Duodenal mucosa (tissue), 2 donors: ENCODE measurements around the gene MARCHF6.

Experiments used
- H3K27ac ChIP-seq: one replicate; pipeline ENCODE4 v1.7.0; 2013; ENCODE audit warnings: low read depth, low read length
- H3K27me3 ChIP-seq, 2 donors: one replicate each; pipeline ENCODE4 v1.7.0; 2013; ENCODE audit warnings: low read length in 2 of 2, control low read depth in 1 of 2; ENCODE audit not compliant: insufficient read depth in 2 of 2, control insufficient read depth in 1 of 2
- H3K36me3 ChIP-seq, 2 donors: one replicate each; pipeline ENCODE4 v1.7.0; 2013; ENCODE audit warnings: low read length in 2 of 2, control low read depth in 1 of 2; ENCODE audit not compliant: insufficient read depth in 2 of 2, control insufficient read depth in 1 of 2
- H3K4me1 ChIP-seq, 2 donors: one replicate each; pipeline ENCODE4 v1.7.0; 2013; ENCODE audit warnings: low read length in 2 of 2, control low read depth in 1 of 2; ENCODE audit not compliant: insufficient read depth in 2 of 2, control insufficient read depth in 1 of 2
- H3K4me3 ChIP-seq, 2 donors: one replicate each; pipeline ENCODE4 v1.7.0; 2013; ENCODE audit warnings: low read length in 2 of 2, low read depth in 1 of 2
- H3K9ac ChIP-seq, 2 donors: one replicate each; pipeline ENCODE4 v1.7.0; 2013; ENCODE audit warnings: low read length in 2 of 2, low read depth in 1 of 2
- H3K9me3 ChIP-seq, 2 donors: one replicate each; pipeline ENCODE4 v1.7.0; 2013; ENCODE audit warnings: low read length in 2 of 2, control low read depth in 1 of 2; ENCODE audit not compliant: control insufficient read depth in 1 of 2

Gene MARCHF6

GRCh38 chr5:10323588-10324488 is 29.7 kb upstream of the MARCHF6 start:
- Histone ChIP-seq H3K9ac (no peak overlapping the region), H3K27ac (no peak overlapping the region), H3K4me3 (no peak overlapping the region), H3K36me3 (no peaks in the 10 kb centered on the region), H3K9me3 (no peaks in the 10 kb centered on the region), H3K27me3 (no peaks in the 10 kb centered on the region), H3K4me1 (no peaks in the 10 kb centered on the region)

- Histone ChIP-seq H3K4me1 (no peaks in the 10 kb centered on the region), H3K9ac (no peak overlapping the region), H3K4me3 (no peak overlapping the region), H3K36me3 (no peaks in the 10 kb centered on the region), H3K27ac (no peak overlapping the region), H3K9me3 (no peaks in the 10 kb centered on the region), H3K27me3 (no peaks in the 10 kb centered on the region)
Observed at GRCh38 chr5:10324518-10325370, 28.8 kb upstream of the MARCHF6 start.

DNA sequence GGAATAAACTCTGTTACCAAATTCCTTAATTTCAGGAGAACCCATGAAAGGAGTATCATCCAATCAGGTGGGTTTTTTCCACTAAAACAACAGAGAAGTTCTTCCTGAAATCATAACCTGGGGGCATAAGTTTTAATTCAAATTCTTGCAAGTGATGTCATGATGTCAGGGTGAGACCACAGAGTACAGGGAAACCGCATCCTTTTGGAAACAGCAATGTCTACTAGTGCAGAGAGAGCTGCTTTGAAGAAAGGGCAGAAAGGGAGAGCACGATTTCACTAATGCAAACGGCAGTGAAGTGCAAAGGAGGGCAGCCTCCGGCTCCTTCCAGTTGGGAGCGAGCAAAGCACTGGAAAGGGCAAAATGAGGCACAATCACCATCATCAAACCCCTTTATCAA is 25.2 kb upstream of the MARCHF6 start:
- Histone ChIP-seq H3K36me3 (no peaks in the 10 kb centered on the region), H3K9me3 (no peaks in the 10 kb centered on the region), H3K9ac (no peak overlapping the region), H3K27ac (no peak overlapping the region), H3K4me1 (peaks cover 6 to 17% of the 10 kb centered on the region in 2 donors), H3K27me3 (no peaks in the 10 kb centered on the region), H3K4me3 (no peak overlapping the region)

- peaks cover 0 to 2% of the 10 kb centered on the region in 2 donors for H3K27me3 ChIP-seq
- H3K36me3 ChIP-seq, result no peaks in the 10 kb centered on the region
- H3K9ac ChIP-seq, result no peak overlapping the region
- peaks cover 6 to 18% of the 10 kb centered on the region in 2 donors for H3K4me1 ChIP-seq
- H3K27ac ChIP-seq, result no peak overlapping the region
- no peaks in the 10 kb centered on the region for H3K9me3 ChIP-seq
- H3K4me3 ChIP-seq, result no peak overlapping the region
Observed at GRCh38 chr5:10329446-10329819, 24.1 kb upstream of the MARCHF6 start.

DNA sequence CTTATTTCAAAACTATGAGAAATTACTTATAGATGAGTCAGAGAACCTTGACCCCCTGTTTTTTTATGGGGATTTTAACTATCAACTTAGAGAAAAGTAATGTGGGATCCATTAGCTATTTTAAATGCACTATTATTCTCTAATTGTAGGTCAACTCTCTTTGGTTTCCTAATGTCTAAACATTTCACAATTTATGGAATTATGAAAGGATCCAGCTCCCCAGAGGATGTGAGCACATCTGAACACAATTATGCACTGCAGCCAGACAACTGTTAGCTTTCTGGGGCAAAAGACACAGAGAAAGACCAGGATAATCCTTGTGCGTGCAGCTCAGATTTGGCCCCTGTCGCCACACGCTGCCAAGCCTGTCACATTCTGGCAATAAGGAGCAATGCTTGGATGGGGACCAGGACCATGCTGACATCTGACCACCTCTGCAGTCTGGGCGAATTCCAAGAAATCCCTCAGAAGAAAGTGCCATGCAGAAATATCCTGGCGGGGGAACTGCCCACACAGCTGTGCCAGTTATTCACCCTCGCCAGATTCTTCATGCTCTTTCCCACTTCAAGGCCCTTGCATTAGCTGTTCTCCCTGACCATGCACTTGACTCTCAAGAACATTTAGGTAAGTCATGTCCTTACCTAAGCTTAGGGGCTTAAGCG is 23.5 kb upstream of the MARCHF6 start:
- H3K4me3 ChIP-seq, result no peak overlapping the region
- H3K27ac ChIP-seq, result no peak overlapping the region
- H3K9me3 ChIP-seq, result no peaks in the 10 kb centered on the region
- peaks cover 6 to 18% of the 10 kb centered on the region in 2 donors for H3K4me1 ChIP-seq
- no peak overlapping the region for H3K9ac ChIP-seq
- H3K36me3 ChIP-seq, result no peaks in the 10 kb centered on the region
- H3K27me3 ChIP-seq, result peaks cover 0 to 3% of the 10 kb centered on the region in 2 donors

DNA sequence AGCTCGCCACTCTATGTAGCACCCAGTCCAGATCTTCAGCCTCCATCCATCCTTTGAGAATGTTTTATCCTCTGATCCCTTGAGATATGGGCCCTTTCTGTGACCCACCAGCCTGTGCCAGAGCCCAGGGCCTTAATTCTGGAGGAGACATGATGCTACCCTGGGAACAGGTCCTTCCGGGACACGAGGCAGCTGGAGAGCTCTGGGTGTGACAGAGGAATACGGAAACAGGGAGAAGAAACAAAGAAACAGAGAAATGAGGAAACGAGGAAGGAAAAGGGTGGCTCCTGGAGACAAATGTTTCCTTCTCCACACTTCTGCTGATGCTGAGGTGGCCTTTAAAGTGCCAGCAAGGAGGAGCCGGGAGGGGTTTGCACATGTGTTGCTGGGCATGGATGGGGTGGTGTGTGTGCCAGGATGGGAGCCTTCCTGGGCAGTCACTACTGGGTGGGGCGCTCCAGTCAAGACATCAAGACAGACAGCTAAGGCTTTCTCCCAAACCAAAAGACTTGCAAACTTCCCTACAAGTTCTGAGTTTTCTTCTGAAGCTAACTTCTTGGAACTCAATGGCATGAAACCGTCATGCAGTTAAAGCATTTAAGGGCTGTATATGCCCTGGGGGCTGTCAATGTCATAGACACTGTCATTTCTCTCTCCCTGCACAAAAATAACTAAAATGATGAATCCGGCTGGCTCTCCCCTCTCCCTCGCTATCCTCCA is 22.8 kb upstream of the MARCHF6 start:
- no peaks in the 10 kb centered on the region for H3K9me3 ChIP-seq
- H3K9ac ChIP-seq, result no peak overlapping the region
- H3K27ac ChIP-seq, result no peak overlapping the region
- no peaks in the 10 kb centered on the region for H3K36me3 ChIP-seq
- H3K27me3 ChIP-seq, result peaks cover 0 to 3% of the 10 kb centered on the region in 2 donors
- no peak overlapping the region for H3K4me3 ChIP-seq
- peaks cover 6 to 18% of the 10 kb centered on the region in 2 donors for H3K4me1 ChIP-seq

GRCh38 chr5:10331341-10331796 is 22.1 kb upstream of the MARCHF6 start:
- Histone ChIP-seq H3K4me3 (no peak overlapping the region), H3K27me3 (peaks cover 0 to 3% of the 10 kb centered on the region in 2 donors), H3K9me3 (no peaks in the 10 kb centered on the region), H3K9ac (no peak overlapping the region), H3K4me1 (peaks cover 6 to 18% of the 10 kb centered on the region in 2 donors), H3K36me3 (no peaks in the 10 kb centered on the region), H3K27ac (no peak overlapping the region)

- H3K27me3 ChIP-seq, result peaks cover 0 to 3% of the 10 kb centered on the region in 2 donors
- H3K4me3 ChIP-seq, result no peak overlapping the region
- no peak overlapping the region for H3K27ac ChIP-seq
- H3K9me3 ChIP-seq, result no peaks in the 10 kb centered on the region
- no peaks in the 10 kb centered on the region for H3K36me3 ChIP-seq
- H3K9ac ChIP-seq, result no peak overlapping the region
- peaks cover 6 to 22% of the 10 kb centered on the region in 2 donors for H3K4me1 ChIP-seq
Observed at GRCh38 chr5:10332301-10332700, 21.2 kb upstream of the MARCHF6 start.

- Histone ChIP-seq H3K27me3 (peaks cover 0 to 3% of the 10 kb centered on the region in 2 donors), H3K9ac (peak overlapping the region; percentile 49 to 55), H3K4me3 (peak overlapping the region; percentile 75 to 87), H3K4me1 (peaks cover 6 to 22% of the 10 kb centered on the region in 2 donors), H3K27ac (no peak overlapping the region), H3K9me3 (no peaks in the 10 kb centered on the region), H3K36me3 (no peaks in the 10 kb centered on the region)
Observed at GRCh38 chr5:10333154-10334006, 20.1 kb upstream of the MARCHF6 start.
